GM18951 (cell line): ENCODE data around the gene SHISA9.

Experiments used
- POLR2A ChIP-seq: IDR thresholded peaks from 4 replicates; pipeline ENCODE4 v1.6.1; 2011; ENCODE audit warnings: mild to moderate bottlenecking; ENCODE audit not compliant: insufficient read length, insufficient read depth; ENCODE audit errors: extremely low read depth
- in situ Hi-C: fragments of 300-500 bp; cut with MboI; formaldehyde crosslinking; loops from one replicate; pipeline ENCODE4 v1.12.0; 2022; ENCODE audit warnings: low sequenced_read_pairs, mixed read lengths, inconsistent platforms; ENCODE audit not compliant: unreplicated experiment

SHISA9 gene

GRCh38 chr16:13155377-13155776 lies 254.0 kb downstream of the SHISA9 start:
- TF ChIP-seq POLR2A: no peak
- in situ Hi-C loops: no loop called here

DNA sequence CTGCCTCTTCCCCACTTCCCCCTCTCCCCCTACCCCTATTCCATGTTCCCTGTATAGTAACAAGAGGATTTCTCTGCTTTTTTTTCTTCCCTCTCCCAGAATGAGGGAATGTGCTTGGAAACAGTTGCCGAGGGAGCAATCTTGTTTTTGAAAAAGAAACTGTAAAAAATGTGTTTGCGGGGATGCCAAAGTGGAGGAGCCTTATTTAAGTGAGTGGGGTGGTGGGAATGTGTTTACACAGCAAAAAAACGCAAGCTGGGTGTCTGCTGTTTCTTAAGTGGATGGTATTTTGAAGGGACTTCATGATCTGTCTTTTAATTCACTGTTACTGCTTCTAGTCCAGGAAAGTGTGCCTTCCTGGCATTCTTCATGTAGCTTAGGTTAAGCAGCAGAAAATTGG lies 254.4 kb downstream of the SHISA9 start:
- in situ Hi-C loops: no loop called here
- TF ChIP-seq POLR2A: no peak

GRCh38 chr16:13157082-13157481 lies 255.7 kb downstream of the SHISA9 start:
- in situ Hi-C loops: no loop called here
- TF ChIP-seq POLR2A: no peak

GRCh38 chr16:13158427-13158826 lies 257.0 kb downstream of the SHISA9 start:
- in situ Hi-C loops: no loop called here
- no peak for TF ChIP-seq POLR2A

GRCh38 chr16:13165024-13165423 lies 263.6 kb downstream of the SHISA9 start:
- no peak for TF ChIP-seq POLR2A

GRCh38 chr16:13168091-13168572 lies 266.7 kb downstream of the SHISA9 start:
- no peak for TF ChIP-seq POLR2A
- in situ Hi-C loops: no loop called here

More at GRCh38 chr16:13165024-13165423, 263.6 kb downstream of the SHISA9 start:
- in situ Hi-C loops: no loop called here

DNA sequence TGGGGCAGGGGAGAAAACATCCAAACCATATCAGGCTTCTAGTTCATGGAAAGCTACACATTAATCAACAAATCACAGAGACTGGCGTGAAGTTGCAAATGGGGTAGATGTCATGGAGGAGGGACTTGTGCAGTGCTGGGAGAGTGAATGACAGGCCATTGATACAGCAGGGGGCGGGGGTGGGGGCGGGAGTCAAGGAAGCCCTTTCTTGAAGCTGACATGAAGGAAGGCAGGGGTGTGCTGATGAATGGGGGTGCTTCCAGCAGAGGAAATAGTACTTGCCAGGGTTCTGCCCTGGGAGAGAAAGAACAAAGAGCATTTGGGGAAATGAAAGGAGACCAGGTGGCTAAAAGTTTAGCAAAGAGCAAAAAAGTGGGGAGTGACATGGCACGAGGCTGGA lies 269.9 kb downstream of the SHISA9 start:
- in situ Hi-C loops: no loop called here
- TF ChIP-seq POLR2A: no peak

GRCh38 chr16:13176711-13177110 lies 275.3 kb downstream of the SHISA9 start:
- in situ Hi-C loops: no loop called here

GRCh38 chr16:13178318-13178717 lies 276.9 kb downstream of the SHISA9 start:
- no peak for TF ChIP-seq POLR2A
- in situ Hi-C loops: no loop called here

More at GRCh38 chr16:13176711-13177110, 275.3 kb downstream of the SHISA9 start:
- TF ChIP-seq POLR2A: no peak

DNA sequence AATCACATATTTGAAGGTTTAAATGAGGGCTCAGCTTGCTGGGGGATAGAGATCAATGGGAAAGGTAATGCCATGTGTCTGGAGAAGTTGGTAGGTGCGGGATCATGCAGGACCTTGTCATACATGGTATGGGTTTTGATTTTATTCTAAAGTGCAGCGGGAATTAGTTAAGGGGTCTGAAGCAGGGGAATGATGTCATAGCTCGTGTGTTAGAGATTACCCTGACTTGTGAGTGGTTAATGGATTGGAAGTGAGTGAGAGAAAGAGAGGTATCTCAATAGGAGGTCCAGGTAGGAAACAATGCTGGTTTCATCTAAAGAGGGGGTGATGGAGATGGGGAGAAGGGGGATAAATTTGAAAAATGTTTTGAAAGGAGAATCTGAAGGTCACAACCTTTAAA lies 280.0 kb downstream of the SHISA9 start:
- TF ChIP-seq POLR2A: no peak
- in situ Hi-C loops: no loop called here

GRCh38 chr16:13186813-13187212 lies 285.4 kb downstream of the SHISA9 start:
- in situ Hi-C loops: no loop called here
- TF ChIP-seq POLR2A: no peak

DNA sequence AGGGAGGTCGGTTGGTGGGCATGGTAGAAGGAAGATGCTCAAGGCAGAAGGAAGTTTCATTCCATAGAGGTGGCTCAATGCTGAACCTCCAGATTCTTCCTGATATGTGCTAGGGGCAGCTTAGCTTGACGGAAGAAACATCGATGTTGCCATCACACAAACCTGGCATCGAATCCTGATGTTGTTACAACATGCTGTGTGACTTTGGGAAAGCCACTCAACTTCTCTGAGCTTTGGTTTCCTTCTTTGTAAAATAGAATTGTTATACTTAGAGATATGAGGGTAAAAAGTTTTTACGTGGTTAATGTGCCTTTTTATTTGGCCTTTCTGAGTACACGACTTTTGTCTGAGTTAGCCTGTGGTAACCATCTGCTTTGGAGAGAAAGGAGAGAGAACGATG lies 287.9 kb downstream of the SHISA9 start:
- no peak for TF ChIP-seq POLR2A
- in situ Hi-C loops: no loop called here

DNA sequence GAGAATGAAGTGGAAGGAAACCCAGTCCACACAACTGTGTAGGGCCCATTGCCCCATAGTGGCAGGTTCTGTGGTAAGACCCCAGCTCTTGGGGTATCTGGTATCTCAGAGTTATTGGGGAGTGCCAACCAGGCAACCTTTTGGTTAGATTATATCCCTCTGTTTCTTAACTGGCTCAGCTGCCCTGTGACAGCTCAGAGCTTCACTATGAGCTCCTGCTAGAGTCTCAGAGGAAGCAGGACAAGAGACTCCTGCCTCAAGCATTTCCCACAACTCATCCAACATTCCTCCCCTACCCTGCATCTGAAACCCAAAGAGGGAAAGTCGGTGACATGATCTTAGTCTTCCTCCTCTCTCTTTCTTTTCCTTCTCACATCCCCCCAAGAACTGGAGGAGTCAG lies 292.3 kb downstream of the SHISA9 start:
- in situ Hi-C loops: no loop called here
- TF ChIP-seq POLR2A: no peak

- in situ Hi-C loops: no loop called here
- TF ChIP-seq POLR2A: no peak
These were observed 293.4 kb downstream of the SHISA9 start for GRCh38 chr16:13194766-13195165.

- in situ Hi-C loops: no loop called here
- TF ChIP-seq POLR2A: no peak
These were observed 302.3 kb downstream of the SHISA9 start for GRCh38 chr16:13203725-13204124.
